A673 (cell line): ENCODE measurements around the gene LRRC74B. TPM values are rescaled to one million over a fixed set of nuclear protein-coding genes. Genes with fewer than 3 reads are reported as not detected.

ENCODE experiments used
- BruUV-seq: library from RNA; stranded (reverse); fragments of 400-500 nt; replicated peaks from 2 replicates; lab custom pipeline; 2021; lab: Mats Ljungman, UMichigan
- CTCF ChIA-PET: fragments of 300-600 bp; sonication (Branson Sonifier 250); formaldehyde crosslinking; loops from one replicate; lab custom pipeline; 2022; ENCODE audit warnings: antibody characterized with exemption; lab: Charles Lee
- POLR2A ChIA-PET: fragments of 300-600 bp; sonication (Branson Sonifier 250); formaldehyde crosslinking; loops from one replicate; lab custom pipeline; 2022; ENCODE audit warnings: antibody characterized with exemption; ENCODE audit not compliant: low non-redundant PET; lab: Charles Lee
- DNase-seq: peaks from one replicate; pipeline ENCODE4 v3.0.0-alpha.2; 2015; ENCODE audit warnings: low spot score
- H3K27ac ChIP-seq: fragments of 200-600 bp; sonication (generic); 2 replicates; pipeline ENCODE4 v1.5.1; 2016; ENCODE audit warnings: mixed run types, low read depth, mild to moderate bottlenecking, mixed read lengths, antibody characterized with exemption, low read length; ENCODE audit not compliant: poor library complexity, severe bottlenecking
- H3K27me3 ChIP-seq: fragments of 200-600 bp; sonication (generic); replicated peaks from 2 replicates; pipeline ENCODE4 v1.6.1; 2017; ENCODE audit warnings: mixed run types, low read depth, mild to moderate bottlenecking, mixed read lengths, antibody characterized with exemption, low read length; ENCODE audit not compliant: insufficient read depth, poor library complexity
- H3K36me3 ChIP-seq: fragments of 200-600 bp; sonication (generic); 2 replicates; pipeline ENCODE4 v1.6.1; 2016; ENCODE audit warnings: mixed run types, mild to moderate bottlenecking, mixed read lengths, antibody characterized with exemption, low read length; ENCODE audit not compliant: insufficient read depth, poor library complexity, severe bottlenecking
- H3K4me1 ChIP-seq: fragments of 200-600 bp; sonication (generic); 2 replicates; pipeline ENCODE4 v1.6.1; 2017; ENCODE audit warnings: mixed run types, mild to moderate bottlenecking, mixed read lengths, antibody characterized with exemption, low read length; ENCODE audit not compliant: insufficient read depth, poor library complexity, severe bottlenecking
- H3K4me3 ChIP-seq: fragments of 200-600 bp; sonication (generic); 2 replicates; pipeline ENCODE4 v1.5.1; 2016; ENCODE audit warnings: low read depth, mixed run types, mild to moderate bottlenecking, mixed read lengths, low read length; ENCODE audit not compliant: poor library complexity, severe bottlenecking
- H3K9me3 ChIP-seq: fragments of 200-600 bp; sonication (generic); 2 replicates; pipeline ENCODE4 v1.6.1; 2016; ENCODE audit warnings: mixed run types, low read depth, mild to moderate bottlenecking, mixed read lengths, antibody characterized with exemption, low read length; ENCODE audit not compliant: poor library complexity, severe bottlenecking
- CTCF ChIP-seq: fragments of 300-800, 200-600 bp; sonication (generic); conservative IDR thresholded peaks from 2 replicates; pipeline ENCODE4 v1.5.1; 2017; ENCODE audit warnings: low read depth, mild to moderate bottlenecking, antibody characterized with exemption, low read length, moderate library complexity, mixed read lengths
- EZH2 ChIP-seq: fragments of 200-600 bp; sonication (generic); IDR thresholded peaks from 2 replicates; pipeline ENCODE4 v1.6.1; 2017; ENCODE audit warnings: borderline replicate concordance, low read depth, mild to moderate bottlenecking, mixed read lengths, antibody characterized with exemption, low read length; ENCODE audit not compliant: poor library complexity, severe bottlenecking
- intact Hi-C: fragments of 100-400 bp; cut with micrococcal nuclease; formaldehyde crosslinking; loops from one replicate; pipeline ENCODE4 v1.10.0; 2022; ENCODE audit not compliant: unreplicated experiment
- total RNA-seq: library from RNA; stranded (reverse); gene quantifications from 2 replicates; pipeline ENCODE4 v1.2.3, GENCODE V29; 2021

Gene LRRC74B
- total RNA-seq, 1 experiment from 2014 or later = not detected

GRCh38 chr22:21000207-21000986 lies 45.3 kb upstream of the LRRC74B start:
- intact Hi-C loops = loop anchor here (2.0 kb wide), 1 partner anchor 82 kb away; no protein-coding TSS in a partner anchor
- H3K27ac ChIP-seq = peak overlapping the region; percentile 95
- no peaks in the 10 kb centered on the region for H3K27me3 ChIP-seq
- no peaks in the 10 kb centered on the region for H3K9me3 ChIP-seq
- DNase-seq = no peak
- no TSS peak for BruUV-seq
- peak overlapping the region; percentile 85 for H3K4me3 ChIP-seq
- peaks cover 18% of the 10 kb centered on the region for H3K4me1 ChIP-seq
- POLR2A ChIA-PET = interaction anchor here (0.6 kb wide), 1 partner anchor 11 kb away, joined by 3 read pairs; no protein-coding TSS in a partner anchor
- CTCF ChIA-PET = no interaction called here
- no peak for TF ChIP-seq CTCF
- TF ChIP-seq EZH2 = no peak
- peaks cover 21% of the 10 kb centered on the region for H3K36me3 ChIP-seq

GRCh38 chr22:21000987-21001600 lies 44.7 kb upstream of the LRRC74B start:
- H3K4me1 ChIP-seq = peaks cover 18% of the 10 kb centered on the region
- TF ChIP-seq CTCF = no peak
- no peak for TF ChIP-seq EZH2
- H3K27me3 ChIP-seq = no peaks in the 10 kb centered on the region
- no peaks in the 10 kb centered on the region for H3K9me3 ChIP-seq
- no peak for DNase-seq
- intact Hi-C loops = loop anchor here (2.0 kb wide), 1 partner anchor 82 kb away; no protein-coding TSS in a partner anchor
- peak overlapping the region; percentile 85 for H3K4me3 ChIP-seq
- peak overlapping the region; percentile 95 for H3K27ac ChIP-seq
- CTCF ChIA-PET = no interaction called here
- no TSS peak for BruUV-seq
- H3K36me3 ChIP-seq = peaks cover 21% of the 10 kb centered on the region
- POLR2A ChIA-PET = no interaction called here

- CTCF ChIA-PET = interaction anchor here (1.2 kb wide), 1 partner anchor 198 kb away, joined by 3 read pairs; no protein-coding TSS in a partner anchor
- TF ChIP-seq CTCF (no peak), EZH2 (no peak)
- intact Hi-C loops = loop anchor here (2.0 kb wide), 1 partner anchor 83 kb away; no protein-coding TSS in a partner anchor
- POLR2A ChIA-PET = no interaction called here
- BruUV-seq = TSS peak; percentile 74
- peak; percentile 98 for DNase-seq
- H3K4me3 ChIP-seq = peak within 1 kb of the TSS; percentile 85
- H3K27me3 ChIP-seq = no peaks in the 10 kb centered on the region
- peaks cover 18% of the 10 kb centered on the region for H3K4me1 ChIP-seq
- H3K36me3 ChIP-seq = peaks cover 21% of the 10 kb centered on the region
- peak within 1 kb of the TSS; percentile 95 for H3K27ac ChIP-seq
- no peaks in the 10 kb centered on the region for H3K9me3 ChIP-seq
Measured at GRCh38 chr22:21001601-21002325, 44.0 kb upstream of the LRRC74B start, which contains the start of gene THAP7. Gene THAP7 (minus strand): TSS chr22:21002118. CDS start chr22:21001911, 207 bp downstream.
